Peyer's patch (tissue), 4 donors: ENCODE results near the gene MOB3A. TPM values are rescaled to one million over a fixed set of nuclear protein-coding genes. Genes with fewer than 3 reads are reported as not detected.

Source experiments
- DNase-seq, 3 donors: peaks; one replicate each; pipeline ENCODE4 v3.0.0-alpha.2; 2017 to 2019
- H3K27ac ChIP-seq, 4 donors: fragments of 200-600 bp; sonication (generic); one replicate each; pipeline ENCODE4 v1.5.1; 2016 to 2019
- H3K27me3 ChIP-seq, 2 donors: fragments of 200-600 bp; sonication (generic); one replicate each; pipeline ENCODE4 v1.5.1; 2019
- H3K36me3 ChIP-seq, 3 donors: fragments of 200-600 bp; sonication (generic); one replicate each; pipeline ENCODE4 v1.5.1; 2016 to 2019
- H3K4me1 ChIP-seq, 4 donors: fragments of 200-600 bp; sonication (generic); one replicate each; pipeline ENCODE4 v1.5.1; 2016 to 2019
- H3K4me3 ChIP-seq, 4 donors: fragments of 200-600 bp; sonication (generic); 1 replicate in 3 of 4; 2 replicates in 1 of 4; pipeline ENCODE4 v1.5.1; 2016 to 2019; ENCODE audit warnings: mild to moderate bottlenecking in 1 of 4
- H3K9me3 ChIP-seq, 4 donors: fragments of 200-600 bp; sonication (generic); one replicate each; pipeline ENCODE4 v1.5.1; 2016 to 2019; ENCODE audit warnings: mild to moderate bottlenecking in 1 of 4
- CTCF ChIP-seq, 6 experiments: fragments of 450-650 bp in 4 of 6; fragments of 200-600 bp in 2 of 6; sonication (generic) in 1 of 6; IDR thresholded peaks; one replicate each; pipeline ENCODE4 v1.5.1; 2017 to 2019; ENCODE audit warnings: antibody characterized with exemption in 6 of 6, mild to moderate bottlenecking in 3 of 6, moderate library complexity in 1 of 6
- POLR2A ChIP-seq, 2 donors: fragments of 450-650 bp; IDR thresholded peaks; one replicate each; pipeline ENCODE4 v1.5.1; 2017; ENCODE audit warnings: antibody characterized with exemption in 2 of 2, mild to moderate bottlenecking in 2 of 2, moderate library complexity in 2 of 2
- total RNA-seq, 4 donors: library from RNA; depleted of rRNA; stranded (reverse); fragments of >200 nt; gene quantifications; one replicate each; pipeline ENCODE4 v1.1.0, GENCODE V29; 2016

MOB3A gene
- total RNA-seq, 4 donors from 2014 or later = 32.6 to 55.3 (median 35.1) TPM

- DNase-seq = no peak
- no peaks in the 10 kb centered on the region for H3K9me3 ChIP-seq
- H3K27ac ChIP-seq = peak overlapping the region in 3 of 4 donors; percentile 47 to 88 (median 54)
- H3K27me3 ChIP-seq = no peaks in the 10 kb centered on the region
- H3K4me3 ChIP-seq = no peak overlapping the region
- H3K4me1 ChIP-seq = peaks cover 11 to 92% (median 71%) of the 10 kb centered on the region in 4 donors
- peaks cover 0 to 58% (median 0%) of the 10 kb centered on the region in 3 donors for H3K36me3 ChIP-seq
- TF ChIP-seq POLR2A (IDR thresholded peaks at IDR 0.05) (no peak), CTCF (IDR thresholded peaks at IDR 0.05) (no peak)
These were observed 51.2 kb downstream of the MOB3A start for GRCh38 chr19:2044709-2045500.

- H3K27ac ChIP-seq = peak overlapping the region in 3 of 4 donors; percentile 9 to 88 (median 54)
- H3K4me1 ChIP-seq = peaks cover 11 to 89% (median 66%) of the 10 kb centered on the region in 4 donors
- peaks cover 0 to 66% (median 0%) of the 10 kb centered on the region in 3 donors for H3K36me3 ChIP-seq
These were observed 52.0 kb downstream of the MOB3A start for GRCh38 chr19:2043961-2044708.

DNA sequence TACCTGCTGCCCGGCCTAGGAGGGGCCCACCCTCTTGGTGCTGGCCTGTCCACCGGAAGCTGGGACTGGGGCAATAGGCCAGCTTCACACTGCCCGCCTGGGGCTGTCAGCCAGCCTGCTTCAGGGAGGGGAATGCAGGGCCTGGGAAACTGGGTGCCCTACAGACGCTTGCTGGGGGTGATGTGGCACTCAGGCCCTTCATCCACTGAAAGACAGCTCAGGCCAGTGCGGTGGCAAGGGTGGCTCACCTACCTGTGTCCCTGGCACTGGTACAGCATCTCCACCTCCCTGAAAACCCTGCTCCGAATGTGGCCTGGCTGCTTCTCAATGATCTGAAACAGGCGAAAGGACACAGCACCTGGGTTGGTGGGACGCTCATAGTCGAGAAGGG is 52.9 kb downstream of the MOB3A start:
- Histone ChIP-seq H3K9me3 (no peaks in the 10 kb centered on the region), H3K4me3 (peak overlapping the region in 1 of 4 donors; percentile 36), H3K36me3 (peaks cover 0 to 75% (median 0%) of the 10 kb centered on the region in 3 donors)

More at GRCh38 chr19:2043961-2044708, 52.0 kb downstream of the MOB3A start:
- TF ChIP-seq POLR2A (IDR thresholded peaks at IDR 0.05) (no peak), CTCF (IDR thresholded peaks at IDR 0.05) (no peak)
- Histone ChIP-seq H3K9me3 (no peaks in the 10 kb centered on the region), H3K4me3 (no peak overlapping the region), H3K27me3 (no peaks in the 10 kb centered on the region)
- peak in 1 of 3 donors; percentile 54 for DNase-seq

DNA sequence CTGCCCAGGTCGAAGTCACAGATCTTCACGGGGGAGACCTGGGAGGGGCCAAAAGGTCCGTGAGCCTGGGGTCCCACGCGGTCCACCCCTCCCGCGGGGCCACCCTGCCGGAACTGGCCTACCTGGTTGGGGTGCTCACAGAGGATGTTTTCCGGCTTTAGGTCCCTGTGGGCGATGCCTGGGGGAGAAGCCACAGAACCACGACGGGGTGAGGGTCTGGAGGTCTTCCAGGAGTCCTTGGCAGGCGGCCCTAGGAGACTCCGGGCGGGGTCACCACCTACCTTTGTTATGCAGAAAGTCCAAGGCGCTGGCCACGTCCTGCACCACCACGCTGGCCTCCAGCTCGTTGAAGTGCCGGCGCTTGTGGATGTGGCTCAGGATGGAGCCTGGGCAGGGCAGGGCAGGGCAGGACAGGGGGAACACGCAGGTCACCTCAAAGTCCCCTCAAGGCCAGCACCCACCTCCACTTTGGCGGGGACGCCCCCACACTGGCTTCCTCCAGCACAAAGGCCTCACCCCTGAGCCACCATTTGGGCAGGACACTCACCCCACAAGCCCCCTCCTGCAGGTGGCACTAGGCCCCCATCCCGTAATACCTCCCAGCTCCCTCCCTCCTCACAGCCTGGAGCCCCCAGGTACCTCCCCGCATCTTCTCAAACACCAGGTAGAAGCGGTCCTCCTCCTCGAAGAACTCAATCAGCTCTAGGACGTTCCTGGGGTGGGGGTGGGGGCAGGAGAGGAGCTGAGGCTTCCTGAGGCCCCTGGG is 53.5 kb downstream of the MOB3A start:
- no peaks in the 10 kb centered on the region for H3K27me3 ChIP-seq
- TF ChIP-seq CTCF (IDR thresholded peaks at IDR 0.05) (no peak), POLR2A (IDR thresholded peaks at IDR 0.05) (no peak)
- H3K4me3 ChIP-seq = peak overlapping the region in 3 of 4 donors; percentile 29 to 42 (median 36)
- no peaks in the 10 kb centered on the region for H3K9me3 ChIP-seq
- peaks cover 9 to 74% (median 52%) of the 10 kb centered on the region in 4 donors for H3K4me1 ChIP-seq
- peak overlapping the region; percentile 85 to 91 (median 88) for H3K27ac ChIP-seq
- peak in 2 of 3 donors; percentile 68 to 70 for DNase-seq
- H3K36me3 ChIP-seq = peaks cover 0 to 81% (median 0%) of the 10 kb centered on the region in 3 donors

More for the DNA sequence above, 52.9 kb downstream of the MOB3A start:
- Histone ChIP-seq H3K4me1 (peaks cover 11 to 80% (median 57%) of the 10 kb centered on the region in 4 donors), H3K27me3 (no peaks in the 10 kb centered on the region), H3K27ac (peak overlapping the region; percentile 85 to 91 (median 88))
- TF ChIP-seq POLR2A (IDR thresholded peaks at IDR 0.05) = no peak
- TF ChIP-seq CTCF (IDR thresholded peaks at IDR 0.05) = no peak
- peak in 1 of 3 donors; percentile 56 for DNase-seq
